ENCODE data around the gene ANKRD53. TPM values are rescaled to one million over a fixed set of nuclear protein-coding genes. Genes with fewer than 3 reads are reported as not detected.

ANKRD53 gene
- total and polyA plus RNA-seq, 2 donors (not counting 3 experiments of a cell fraction or from before 2014, with no cell fraction given) = 1.3 to 1.4 TPM

GRCh38 chr2:70981421-70981820, 3.0 kb downstream of the ANKRD53 start:
- POLR2A ChIA-PET = no interaction called here
- dilution Hi-C loops (cut with MboI; ENCODE audit: extremely low pct_ligation_motif_present, low sequenced_read_pairs) = no loop called here
- H4K20me1 ChIP-seq (replicated peaks; ENCODE audit: control insufficient read depth, extremely low read depth, insufficient read depth, low read length) = no peaks in the 10 kb centered on the region
- H3K79me2 ChIP-seq (ENCODE audit: control insufficient read depth, insufficient read depth, low read length) = no peaks in the 10 kb centered on the region
- H3K4me3 ChIP-seq (replicated peaks in 1 of 3; ENCODE audit: insufficient read depth in 1 of 3, low read depth in 1 of 3, low read length in 3 of 3) = no peak overlapping the region
- FAIRE-seq (no peak), DNase-seq (ENCODE audit: low read depth, low spot score) (no peak)
- H3K4me2 ChIP-seq (ENCODE audit: insufficient read depth, low read length) = no peak overlapping the region
- peaks cover 11% of the 10 kb centered on the region for H3K4me1 ChIP-seq (ENCODE audit: control insufficient read depth, extremely low read depth, insufficient read depth, low read length)
- no peak overlapping the region for H3K9ac ChIP-seq (replicated peaks; ENCODE audit: extremely low read depth, insufficient read depth, low read length)
- no peak overlapping the region for H3K27ac ChIP-seq (ENCODE audit: insufficient read depth, low read depth, low read length)
- no peaks in the 10 kb centered on the region for H3K9me1 ChIP-seq (replicated peaks; ENCODE audit: control insufficient read depth, extremely low read depth, insufficient read depth, low read length)
- no peak overlapping the region for H2AFZ ChIP-seq (ENCODE audit: low read depth, low read length)
- CTCF ChIA-PET = interaction anchor here (0.7 to 3.1 kb wide), 3 partner anchors 17 to 33 kb away, joined by 3 to 11 read pairs (median 4); no protein-coding TSS in a partner anchor
- H3K36me3 ChIP-seq (ENCODE audit: control insufficient read depth in 2 of 2, extremely low read depth in 1 of 2, insufficient read depth in 2 of 2, low read length in 2 of 2) = no peaks in the 10 kb centered on the region
- TF ChIP-seq MAX (IDR thresholded peaks at IDR 0.05; ENCODE audit: insufficient read depth, insufficient read length) (no peak), JUN (IDR thresholded peaks at IDR 0.05; ENCODE audit: borderline replicate concordance, insufficient read depth, insufficient read length, low read depth) (no peak), POLR2AphosphoS5 (IDR thresholded peaks at IDR 0.05; ENCODE audit: insufficient read depth, low read depth, low read length) (no peak), POLR2A (IDR thresholded peaks at IDR 0.05; ENCODE audit: low read depth, low read length) (no peak), FOS (IDR thresholded peaks at IDR 0.05; ENCODE audit: borderline replicate concordance, insufficient read depth, low read length) (no peak)
- BruUV-seq (replicated peaks) = no TSS peak
- H3K27me3 ChIP-seq (ENCODE audit: control insufficient read depth in 2 of 2, insufficient read depth in 2 of 2, low read length in 2 of 2) = no peaks in the 10 kb centered on the region
- intact Hi-C loops (cut with micrococcal nuclease) = no loop called here
- no peaks in the 10 kb centered on the region for H3K9me3 ChIP-seq (replicated peaks; ENCODE audit: control insufficient read depth, insufficient read depth, low read length)

GRCh38 chr2:70981866-70982810, 3.7 kb downstream of the ANKRD53 start:
- Histone ChIP-seq H3K36me3 (ENCODE audit: control insufficient read depth in 2 of 2, extremely low read depth in 1 of 2, insufficient read depth in 2 of 2, low read length in 2 of 2) (peaks cover 0 to 4% of the 10 kb centered on the region in 2 experiments), H3K9ac (replicated peaks; ENCODE audit: extremely low read depth, insufficient read depth, low read length) (no peak overlapping the region), H3K27ac (ENCODE audit: insufficient read depth, low read depth, low read length) (no peak overlapping the region), H3K79me2 (ENCODE audit: control insufficient read depth, insufficient read depth, low read length) (no peaks in the 10 kb centered on the region), H3K4me3 (replicated peaks in 1 of 3; ENCODE audit: insufficient read depth in 1 of 3, low read depth in 1 of 3, low read length in 3 of 3) (no peak overlapping the region), H3K4me2 (ENCODE audit: insufficient read depth, low read length) (no peak overlapping the region), H4K20me1 (replicated peaks; ENCODE audit: control insufficient read depth, extremely low read depth, insufficient read depth, low read length) (no peaks in the 10 kb centered on the region), H3K27me3 (ENCODE audit: control insufficient read depth in 2 of 2, insufficient read depth in 2 of 2, low read length in 2 of 2) (no peaks in the 10 kb centered on the region), H3K4me1 (ENCODE audit: control insufficient read depth, extremely low read depth, insufficient read depth, low read length) (peaks cover 8% of the 10 kb centered on the region), H2AFZ (ENCODE audit: low read depth, low read length) (no peak overlapping the region), H3K9me1 (replicated peaks; ENCODE audit: control insufficient read depth, extremely low read depth, insufficient read depth, low read length) (no peaks in the 10 kb centered on the region), H3K9me3 (replicated peaks; ENCODE audit: control insufficient read depth, insufficient read depth, low read length) (no peaks in the 10 kb centered on the region)
- dilution Hi-C loops (cut with MboI; ENCODE audit: extremely low pct_ligation_motif_present, low sequenced_read_pairs) (no loop called here), intact Hi-C loops (cut with micrococcal nuclease) (no loop called here)
- no peak for TF ChIP-seq MAX (IDR thresholded peaks at IDR 0.05; ENCODE audit: insufficient read depth, insufficient read length)
- no peak for TF ChIP-seq POLR2AphosphoS5 (IDR thresholded peaks at IDR 0.05; ENCODE audit: insufficient read depth, low read depth, low read length)
- no peak for TF ChIP-seq FOS (IDR thresholded peaks at IDR 0.05; ENCODE audit: borderline replicate concordance, insufficient read depth, low read length)
- TF ChIP-seq CTCF (IDR thresholded peaks at IDR 0.05; ENCODE audit: extremely low read depth in 1 of 2, insufficient read depth in 1 of 2, low read depth in 1 of 2, low read length in 2 of 2) = no peak
- TF ChIP-seq JUN (IDR thresholded peaks at IDR 0.05; ENCODE audit: borderline replicate concordance, insufficient read depth, insufficient read length, low read depth) = no peak
- no peak for TF ChIP-seq GATA2 (IDR thresholded peaks at IDR 0.05; ENCODE audit: insufficient read depth, insufficient read length, low read depth, low read length)
- FAIRE-seq = no peak
- CTCF ChIA-PET = interaction anchor here (3.1 to 4.2 kb wide), 2 partner anchors 17 to 20 kb away, joined by 11 to 52 read pairs; no protein-coding TSS in a partner anchor
- BruUV-seq (replicated peaks) = no TSS peak
- DNase-seq (ENCODE audit: low read depth, low spot score) = no peak
- POLR2A ChIA-PET = no interaction called here

Data from endothelial cell of umbilical vein (primary cell).